GM06990 (cell line): ENCODE measurements around the gene GIN1.
"Not testable (repeated sequence)": the region's sequence is repeated elsewhere in the genome, so short reads cannot be mapped to it uniquely, and the experiment has no call there.

Source experiments
- DNase-seq: peaks from one replicate; pipeline ENCODE4 v3.0.0-alpha.2; 2011; ENCODE audit not compliant: insufficient read length; ENCODE audit errors: extremely low read depth
- H3K27me3 ChIP-seq: replicated peaks from 2 replicates; pipeline ENCODE4 v1.6.0; 2011; ENCODE audit warnings: low read length; ENCODE audit not compliant: control insufficient read depth, insufficient read depth
- H3K36me3 ChIP-seq: 2 replicates; pipeline ENCODE4 v1.5.1; 2011; ENCODE audit warnings: low read length; ENCODE audit not compliant: control insufficient read depth, insufficient read depth
- H3K4me3 ChIP-seq: replicated peaks from 2 replicates; pipeline ENCODE4 v1.5.1; 2011; ENCODE audit warnings: low read depth, mild to moderate bottlenecking, control low read depth, low read length
- CTCF ChIP-seq: IDR thresholded peaks from 2 replicates; pipeline ENCODE4 v1.5.1; 2011; ENCODE audit warnings: low read length, control low read depth, mild to moderate bottlenecking, inconsistent platforms; ENCODE audit not compliant: insufficient read depth, poor library complexity, severe bottlenecking

GIN1 gene

GRCh38 chr5:103119765-103120606 is at the start of gene GIN1, which contains the start of gene PPIP5K2:
Gene GIN1, minus strand, starts transcription at chr5:103120138. Its CDS starts 11,431 bp downstream, at chr5:103108707.
Gene PPIP5K2, plus strand, starts transcription at chr5:103120301. Its CDS starts 9,289 bp downstream, at chr5:103129590.
- Histone ChIP-seq H3K4me3 (peak within 1 kb of the TSS; percentile 98), H3K27me3 (no peaks in the 10 kb centered on the region), H3K36me3 (no peaks in the 10 kb centered on the region)
- DNase-seq, result peak; percentile 98
- no peak for TF ChIP-seq CTCF

GRCh38 chr5:103166706-103167105 is 46.8 kb upstream of the GIN1 start:
- Histone ChIP-seq H3K4me3 (no peak overlapping the region), H3K27me3 (no peaks in the 10 kb centered on the region), H3K36me3 (no peaks in the 10 kb centered on the region; the same call in 1 of the 2 replicates)
- TF ChIP-seq CTCF, result no peak
- no peak for DNase-seq

- TF ChIP-seq CTCF, result no peak
- DNase-seq, result no peak
- Histone ChIP-seq H3K36me3 (no peaks in the 10 kb centered on the region), H3K4me3 (no peak overlapping the region), H3K27me3 (no peaks in the 10 kb centered on the region)
Measured at GRCh38 chr5:103151156-103151555, 31.2 kb upstream of the GIN1 start.

- no peaks in the 10 kb centered on the region for H3K36me3 ChIP-seq
- H3K4me3 ChIP-seq, result no peak overlapping the region
- no peak for TF ChIP-seq CTCF
- H3K27me3 ChIP-seq, result no peaks in the 10 kb centered on the region
- DNase-seq, result no peak
Measured at GRCh38 chr5:103148213-103148612, 28.3 kb upstream of the GIN1 start.

GRCh38 chr5:103145196-103145595 is 25.3 kb upstream of the GIN1 start:
- DNase-seq, result no peak
- Histone ChIP-seq H3K4me3 (no peak overlapping the region), H3K27me3 (no peaks in the 10 kb centered on the region), H3K36me3 (no peaks in the 10 kb centered on the region)
- TF ChIP-seq CTCF, result no peak

- H3K36me3 ChIP-seq, H3K27me3 ChIP-seq, H3K4me3 ChIP-seq, DNase-seq: not testable (repeated sequence)
Measured at GRCh38 chr5:103142132-103142531, 22.2 kb upstream of the GIN1 start.
